Right renal pelvis (tissue), 4 donors: ENCODE measurements around the gene PRKACA. TPM values are rescaled to one million over a fixed set of nuclear protein-coding genes. Genes with fewer than 3 reads are reported as not detected.

Source experiments
- DNase-seq, 4 donors: peaks; one replicate each; pipeline ENCODE4 v3.0.0-alpha.2; 2013; ENCODE audit warnings: low read depth in 4 of 4, low spot score in 3 of 4, missing footprints in 1 of 4
- polyA plus RNA-seq, 4 donors: library from polyadenylated mRNA; unstranded; fragments of 120-200 nt; gene quantifications; one replicate each; pipeline ENCODE4 v1.2.1, GENCODE V29; 2013; ENCODE audit not compliant: insufficient read length in 4 of 4

PRKACA gene
- polyA plus RNA-seq, 4 donors: 89.9 to 107 (median 98.6) TPM

DNA sequence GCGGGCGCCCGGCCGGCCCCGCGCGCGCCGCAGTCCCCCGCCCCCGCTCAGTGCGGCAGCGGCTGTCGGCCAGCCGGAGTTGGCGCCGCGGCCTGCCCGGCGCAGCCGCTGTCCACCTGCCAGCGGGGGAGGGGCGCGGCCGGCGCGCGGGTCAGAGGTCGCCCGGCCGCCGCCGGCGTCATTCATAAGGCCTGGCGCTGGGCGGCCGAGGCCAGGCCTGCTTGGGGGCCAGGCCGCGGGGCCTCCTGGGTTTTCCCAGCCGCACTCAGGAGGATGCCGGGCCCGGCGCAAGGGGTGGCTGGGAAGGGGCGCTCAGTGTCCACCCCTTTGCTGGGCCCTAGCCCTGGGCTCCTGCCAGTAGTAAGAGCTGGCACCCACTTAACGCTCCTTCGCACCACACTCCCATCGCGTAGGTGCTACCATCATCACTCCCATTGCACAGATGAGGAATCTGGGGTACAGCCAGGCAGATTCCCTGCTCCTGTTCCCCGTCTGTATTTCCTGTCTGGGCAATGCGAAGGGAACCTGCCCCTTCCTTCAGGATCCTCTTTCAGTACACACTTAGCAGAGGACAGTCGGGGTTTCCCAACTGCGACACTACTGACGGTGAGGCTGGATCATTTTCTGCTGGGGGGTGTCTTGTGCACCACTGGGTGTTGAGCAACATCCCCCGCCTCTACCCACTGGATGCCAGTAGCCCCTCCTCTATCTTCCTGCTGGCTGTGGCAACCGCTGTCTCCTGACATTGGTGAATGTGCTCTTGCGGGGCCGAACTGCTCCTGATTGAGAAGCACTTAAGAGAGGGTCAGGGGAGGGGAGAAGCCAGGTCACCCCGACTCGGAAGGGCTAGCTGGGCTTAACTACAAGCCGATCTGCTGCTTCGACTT is 846 bp upstream of the PRKACA start:
- peak in 2 of 4 donors; percentile 36 to 56 for DNase-seq

DNA sequence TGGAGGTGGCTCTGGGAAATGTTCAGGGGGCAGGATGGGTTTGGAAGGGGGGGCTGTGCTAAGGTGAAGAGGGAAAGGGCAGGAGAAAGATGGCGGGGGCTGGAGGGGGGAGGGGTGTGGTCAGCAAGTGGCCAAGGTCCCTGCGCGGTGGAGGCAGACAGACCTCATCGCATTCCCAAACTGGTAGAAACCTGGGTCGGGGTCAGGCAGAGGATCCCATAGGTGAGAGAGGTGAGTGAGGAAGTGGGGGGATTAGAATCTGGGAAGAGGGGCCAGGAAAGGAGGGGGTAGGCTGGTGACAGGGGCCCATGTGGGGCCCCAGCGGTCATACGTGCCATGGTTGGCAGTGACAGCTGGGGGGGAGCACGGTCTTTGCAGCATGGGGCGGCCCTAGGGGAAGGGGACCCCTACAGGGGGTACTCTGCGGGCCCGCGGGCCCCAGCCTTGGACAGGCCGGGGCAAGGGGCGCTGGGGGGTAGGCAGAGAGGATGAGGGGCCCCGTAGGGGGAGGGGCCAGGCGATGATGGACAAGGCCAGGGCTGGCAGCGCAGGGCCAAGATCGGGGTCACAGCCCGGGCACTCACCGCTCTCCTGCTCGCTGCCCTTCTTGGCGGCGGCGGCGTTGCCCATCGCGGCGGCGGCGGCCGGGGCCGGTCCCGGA is 514 bp downstream of the PRKACA start:
- DNase-seq: no peak

- DNase-seq: no peak
Measured at GRCh38 chr19:14116525-14116917, 1.0 kb downstream of the PRKACA start.

GRCh38 chr19:14115756-14116155 is 1.8 kb downstream of the PRKACA start:
- no peak for DNase-seq

DNA sequence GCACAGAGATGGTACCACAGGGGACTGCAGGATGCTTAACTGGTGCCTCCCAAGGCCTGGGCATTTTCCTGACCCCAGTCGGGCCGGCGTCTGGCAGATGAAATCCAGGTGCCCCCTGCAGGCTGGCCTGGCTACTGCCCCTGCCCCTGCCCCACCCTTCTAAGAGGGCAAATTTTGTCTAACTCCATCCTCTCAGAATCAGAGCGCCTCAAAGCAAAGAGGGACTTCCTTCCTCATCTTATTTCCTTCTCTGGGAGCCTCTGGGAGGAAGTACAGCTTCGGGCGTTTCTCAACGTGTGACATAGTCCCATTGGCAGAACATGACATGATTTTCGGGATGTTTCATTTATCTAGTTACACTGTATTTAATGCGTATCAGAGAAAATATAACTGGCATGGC is 2.7 kb downstream of the PRKACA start:
- no peak for DNase-seq

DNA sequence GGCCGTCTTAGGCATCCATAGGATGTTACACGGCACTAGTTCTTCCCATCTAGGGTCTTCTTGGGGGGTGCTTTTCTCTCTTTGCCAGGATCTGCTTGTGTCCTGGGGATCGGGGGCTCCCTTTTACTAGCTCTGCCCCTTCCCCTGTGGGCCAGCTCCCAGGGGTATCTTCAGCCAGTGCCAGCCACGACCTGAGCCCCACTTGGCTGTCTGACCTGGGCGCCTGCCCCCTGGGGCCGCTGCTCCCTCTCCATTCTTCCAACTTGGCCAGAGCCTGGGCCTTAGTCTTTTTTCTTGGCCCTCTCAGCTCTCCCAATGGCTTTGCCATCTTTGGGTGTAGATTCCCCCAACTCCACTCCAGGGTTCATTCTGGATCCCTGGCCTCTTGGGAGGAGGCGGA is 3.1 kb downstream of the PRKACA start:
- DNase-seq: no peak

- no peak for DNase-seq
Measured at GRCh38 chr19:14113762-14114414, 3.7 kb downstream of the PRKACA start.

DNA sequence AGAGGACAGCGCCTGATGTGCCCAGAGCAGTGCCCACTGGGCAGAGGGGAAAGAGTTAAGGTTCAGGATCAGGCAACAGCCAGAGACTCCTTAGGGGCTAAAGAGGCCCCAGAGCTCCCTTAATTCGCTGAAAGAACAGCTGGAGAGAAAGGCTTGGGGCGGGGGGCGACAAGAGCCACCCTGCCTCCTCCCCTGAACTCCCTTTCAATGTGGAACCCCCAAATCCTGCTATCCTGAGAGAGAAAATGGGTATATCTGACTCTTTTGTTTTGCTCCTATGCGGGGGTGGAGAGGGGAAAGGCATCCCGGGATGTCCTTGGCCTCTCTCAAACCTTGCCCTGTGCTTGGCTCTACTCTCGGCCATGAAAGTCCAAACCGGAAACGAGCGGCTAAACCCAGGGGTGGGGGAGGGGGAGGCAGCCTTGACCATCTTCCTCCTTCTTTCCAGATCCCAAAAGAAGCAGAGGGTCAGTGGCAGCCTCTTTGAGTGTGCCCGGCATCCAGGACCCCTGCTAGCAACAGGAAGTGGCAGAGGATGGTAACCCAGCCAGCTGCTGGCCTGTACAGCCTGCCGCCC is 4.7 kb downstream of the PRKACA start:
- DNase-seq: no peak

DNA sequence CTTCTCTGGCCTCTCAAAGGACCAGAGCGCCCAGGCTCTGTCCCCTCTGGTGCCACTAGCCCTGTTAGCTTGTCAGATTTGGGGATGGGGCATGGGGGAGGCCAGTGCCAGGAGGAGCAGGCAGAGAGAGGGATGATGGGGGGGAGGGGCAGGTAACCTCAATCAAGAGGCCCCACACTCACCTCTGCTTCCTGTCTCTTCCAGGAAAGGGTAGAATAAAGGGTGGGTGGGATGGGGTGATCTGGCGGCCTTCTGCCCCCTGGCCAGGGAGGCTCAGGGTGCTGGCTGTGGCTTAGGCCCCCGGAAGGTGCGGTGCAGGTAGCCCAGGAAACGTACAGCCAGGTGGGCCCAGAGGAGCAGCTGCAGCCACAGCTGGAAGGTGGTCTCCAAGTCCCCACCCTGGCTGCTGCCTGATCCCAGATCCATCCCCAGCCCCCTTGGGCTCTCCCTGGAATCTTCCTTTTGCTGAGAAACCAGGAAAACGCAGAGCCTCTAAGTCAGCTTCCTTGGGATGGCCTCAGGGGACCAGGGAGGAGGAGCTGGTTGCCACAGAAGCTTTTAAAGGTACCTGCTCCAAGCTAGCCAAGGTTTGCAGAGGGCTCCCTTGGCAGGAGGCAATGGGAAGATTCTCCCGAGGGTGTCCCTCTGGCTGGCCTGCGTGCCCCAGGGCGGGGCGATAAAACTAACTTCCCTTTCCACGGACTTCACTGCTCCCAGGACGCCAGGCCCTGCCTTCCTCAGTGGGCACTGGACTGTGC is 5.3 kb downstream of the PRKACA start:
- no peak for DNase-seq

GRCh38 chr19:14111486-14111885 is 6.1 kb downstream of the PRKACA start:
- DNase-seq: no peak

DNA sequence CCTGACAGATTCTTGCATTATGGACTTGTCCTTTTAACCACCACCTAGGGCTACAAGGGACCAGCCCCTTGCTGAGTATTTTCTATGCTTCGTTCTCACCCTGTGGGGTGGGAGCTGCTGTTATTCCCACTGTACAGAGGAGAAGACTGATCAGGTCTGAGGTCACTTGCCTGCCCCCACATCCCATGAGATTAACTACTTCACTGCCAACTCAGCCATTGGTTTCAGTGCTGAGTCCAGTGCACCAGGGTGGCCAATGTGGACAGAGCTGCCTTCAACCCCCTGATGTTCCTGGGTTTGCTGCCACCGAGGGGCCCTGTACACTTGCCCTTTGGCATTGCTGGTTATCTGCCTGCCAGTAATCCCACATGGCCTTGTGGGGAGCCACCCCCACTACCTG is 6.9 kb downstream of the PRKACA start:
- no peak for DNase-seq

- no peak for DNase-seq
Measured at GRCh38 chr19:14107581-14108461, 9.7 kb downstream of the PRKACA start.

DNA sequence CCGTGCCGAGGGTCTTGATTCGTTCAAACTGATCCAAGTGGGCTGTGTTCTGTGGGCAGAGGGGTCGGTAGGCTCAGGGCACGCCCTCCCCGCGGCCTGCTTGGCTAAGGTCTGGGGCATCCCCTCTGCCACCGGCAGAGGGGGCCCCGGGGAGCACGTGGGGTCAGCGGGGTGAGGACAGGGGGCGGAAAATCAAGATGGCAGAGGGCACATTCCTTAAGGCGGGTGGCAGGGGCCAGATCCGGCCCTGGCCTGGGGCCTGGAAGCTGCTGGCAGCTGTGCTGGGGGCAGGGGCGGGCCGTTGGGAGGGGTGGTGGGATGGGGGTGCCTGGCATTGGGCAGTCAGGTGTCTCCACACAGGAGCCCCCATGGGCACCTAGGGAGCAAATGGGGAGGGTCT is 10.7 kb downstream of the PRKACA start:
- DNase-seq: no peak

DNA sequence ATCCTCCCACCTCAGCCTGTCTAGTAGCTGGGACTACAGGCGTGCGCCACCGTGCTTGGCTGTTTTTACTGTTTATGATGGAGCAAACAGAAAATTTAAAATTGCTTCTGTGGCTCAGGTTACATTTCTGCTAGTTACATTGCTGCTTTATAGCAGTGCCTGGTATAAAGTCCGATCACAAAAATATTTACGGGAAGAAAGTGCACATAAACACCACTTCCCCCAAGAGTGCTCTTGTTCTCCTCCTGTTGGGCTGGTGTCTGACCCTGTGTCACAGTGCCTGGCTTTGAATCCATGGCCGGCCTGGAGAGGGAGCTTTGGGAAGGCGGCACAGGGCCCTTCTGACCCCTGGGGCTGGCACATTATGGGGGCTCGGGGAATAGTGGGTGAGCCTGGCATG is 11.9 kb downstream of the PRKACA start:
- DNase-seq: no peak

DNA sequence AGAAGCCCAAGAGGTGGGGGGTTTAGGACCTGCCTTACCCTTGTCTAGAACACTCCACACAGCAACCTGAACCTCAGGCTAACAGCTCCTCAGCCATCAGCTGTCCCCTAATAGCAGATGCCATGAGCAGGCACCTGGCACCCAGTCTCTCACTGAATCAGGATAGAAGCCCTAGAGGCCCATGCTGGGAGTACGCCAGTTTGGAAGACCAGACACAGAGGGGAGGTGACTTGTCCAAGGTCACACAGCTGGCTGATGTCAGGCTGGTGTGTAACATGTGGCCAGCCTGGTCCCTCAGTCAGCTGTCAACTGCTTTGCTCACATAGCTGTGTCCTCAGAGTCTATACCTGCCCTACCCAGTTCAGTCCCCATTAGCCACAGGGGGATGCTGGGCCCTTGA is 14.3 kb downstream of the PRKACA start:
- no peak for DNase-seq

DNA sequence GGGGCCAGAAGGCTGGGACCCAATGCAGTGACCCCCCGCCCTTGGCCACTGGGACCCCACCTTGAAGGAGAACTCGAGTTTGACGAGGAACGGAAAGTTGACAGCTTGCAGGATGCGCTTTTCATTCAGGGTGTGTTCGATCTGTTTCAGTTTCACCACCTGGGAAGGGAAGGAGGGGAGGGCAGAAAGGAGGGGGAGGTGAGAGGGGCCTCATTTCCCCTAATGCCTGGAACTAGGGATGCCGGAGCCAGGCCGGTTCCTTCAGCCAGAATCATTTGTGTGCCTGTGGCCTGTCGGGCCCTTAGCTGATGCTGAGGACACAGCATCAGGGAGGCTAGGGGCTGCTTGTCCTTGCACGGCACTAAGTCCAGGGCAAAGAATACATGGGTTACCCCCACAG is 14.8 kb downstream of the PRKACA start:
- no peak for DNase-seq

DNA sequence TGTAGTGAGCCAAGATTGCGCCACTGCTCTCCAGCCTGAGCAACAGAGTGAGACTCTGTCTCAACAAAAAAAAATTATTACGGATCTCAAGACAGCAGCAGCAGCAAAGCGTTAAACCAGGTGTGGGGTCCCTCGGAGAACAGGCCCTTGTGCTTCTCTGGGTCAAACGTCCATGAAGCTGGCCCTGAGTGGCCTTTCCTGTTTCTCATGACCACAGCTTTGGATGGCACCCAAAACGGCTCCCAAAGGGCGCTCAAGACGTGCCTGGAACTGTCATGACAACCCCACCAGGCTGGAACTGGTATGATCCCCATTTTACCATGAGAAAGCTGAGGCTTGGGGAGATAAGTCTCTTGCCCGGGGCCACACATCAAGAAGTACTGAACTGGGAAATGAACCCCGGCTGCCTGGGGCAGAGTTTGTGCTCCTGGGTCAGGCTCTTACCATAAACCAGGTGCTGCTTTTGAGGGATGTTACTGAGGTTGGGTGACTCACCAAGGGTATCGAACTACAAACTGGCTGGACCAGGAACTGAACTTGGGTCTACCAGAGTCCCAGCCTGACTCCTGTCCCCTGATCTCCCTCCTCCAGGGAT is 15.4 kb downstream of the PRKACA start:
- DNase-seq: no peak

- DNase-seq: no peak
Measured at GRCh38 chr19:14101003-14101545, 16.5 kb downstream of the PRKACA start.
